Measurements from ENCODE around the gene B3GALT6. TPM values are rescaled to one million over a fixed set of nuclear protein-coding genes. Genes with fewer than 3 reads are reported as not detected.
A peak's percentile ranks its signal among the peaks of the same experiment; 100 is the strongest.

The B3GALT6 gene
- polyA plus RNA-seq, 3 donors, result 1.9 to 8.8 (median 7.2) TPM

DNA sequence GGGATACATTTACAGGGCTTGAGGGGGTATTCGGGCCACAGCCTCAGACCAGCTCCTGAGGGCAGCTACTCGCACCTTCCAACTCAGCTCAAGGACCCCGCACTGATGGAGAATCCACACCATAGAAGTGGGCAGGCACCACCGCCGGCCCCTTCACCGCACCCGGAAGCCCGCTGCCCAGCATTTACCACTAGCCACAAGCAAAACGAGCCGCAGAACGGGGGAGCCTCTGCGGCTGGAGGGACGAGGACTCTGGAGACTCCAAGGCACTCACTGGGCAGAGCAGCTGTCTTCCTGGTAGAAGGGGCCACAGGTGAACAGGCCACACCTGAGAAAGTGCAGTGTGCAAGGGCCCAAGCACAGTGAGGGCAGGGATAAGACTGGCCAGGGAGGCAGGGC, 36.2 kb downstream of the B3GALT6 start:
- Mint-ChIP-seq H3K27ac (peak overlapping the region in 3 of 7 donors; percentile 21 to 58 (median 38)), H3K4me1 (peaks cover 35% of the 10 kb centered on the region), H3K4me3 (no peak overlapping the region), H3K27me3 (ENCODE audit: low read depth in 3 of 3) (peaks cover 0 to 1% (median 0%) of the 10 kb centered on the region in 3 donors), H3K36me3 (peaks cover 43 to 69% of the 10 kb centered on the region in 2 donors), H3K9me3 (no peaks in the 10 kb centered on the region)
- Histone ChIP-seq H3K9me3 (replicated peaks in 1 of 2; ENCODE audit: control insufficient read depth in 1 of 2, insufficient read depth in 1 of 2, low read length in 2 of 2) (no peaks in the 10 kb centered on the region), H4K20me1 (ENCODE audit: insufficient read depth, low read length) (peaks cover 88% of the 10 kb centered on the region), H3K79me2 (ENCODE audit: insufficient read depth, low read length) (peaks cover 82% of the 10 kb centered on the region), H3K4me3 (replicated peaks in 1 of 3; ENCODE audit: low read depth in 2 of 3, low read length in 3 of 3) (no peak overlapping the region), H3K9ac (ENCODE audit: insufficient read depth, low read length, poor library complexity, severe bottlenecking) (no peak overlapping the region), H3K4me1 (ENCODE audit: control insufficient read depth in 1 of 2, insufficient read depth in 2 of 2, low read length in 2 of 2) (peaks cover 21 to 22% of the 10 kb centered on the region in 2 donors), H3K27ac (ENCODE audit: low read depth in 1 of 2, low read length in 2 of 2) (no peak overlapping the region), H2AFZ (ENCODE audit: insufficient read depth, low read depth, low read length, poor library complexity, severe bottlenecking) (no peak overlapping the region), H3K4me2 (replicated peaks; ENCODE audit: extremely low read depth, low read length, poor library complexity, severe bottlenecking) (no peak overlapping the region), H3K36me3 (replicated peaks in 1 of 2; ENCODE audit: control insufficient read depth in 1 of 2, insufficient read depth in 2 of 2, low read length in 2 of 2) (peaks cover 46 to 49% of the 10 kb centered on the region in 2 donors), H3K27me3 (ENCODE audit: control insufficient read depth in 2 of 2, insufficient read depth in 2 of 2, low read length in 2 of 2) (no peaks in the 10 kb centered on the region)
- intact Hi-C loops (cut with micrococcal nuclease), result no loop called here
- TF ChIP-seq, protein P1, sequence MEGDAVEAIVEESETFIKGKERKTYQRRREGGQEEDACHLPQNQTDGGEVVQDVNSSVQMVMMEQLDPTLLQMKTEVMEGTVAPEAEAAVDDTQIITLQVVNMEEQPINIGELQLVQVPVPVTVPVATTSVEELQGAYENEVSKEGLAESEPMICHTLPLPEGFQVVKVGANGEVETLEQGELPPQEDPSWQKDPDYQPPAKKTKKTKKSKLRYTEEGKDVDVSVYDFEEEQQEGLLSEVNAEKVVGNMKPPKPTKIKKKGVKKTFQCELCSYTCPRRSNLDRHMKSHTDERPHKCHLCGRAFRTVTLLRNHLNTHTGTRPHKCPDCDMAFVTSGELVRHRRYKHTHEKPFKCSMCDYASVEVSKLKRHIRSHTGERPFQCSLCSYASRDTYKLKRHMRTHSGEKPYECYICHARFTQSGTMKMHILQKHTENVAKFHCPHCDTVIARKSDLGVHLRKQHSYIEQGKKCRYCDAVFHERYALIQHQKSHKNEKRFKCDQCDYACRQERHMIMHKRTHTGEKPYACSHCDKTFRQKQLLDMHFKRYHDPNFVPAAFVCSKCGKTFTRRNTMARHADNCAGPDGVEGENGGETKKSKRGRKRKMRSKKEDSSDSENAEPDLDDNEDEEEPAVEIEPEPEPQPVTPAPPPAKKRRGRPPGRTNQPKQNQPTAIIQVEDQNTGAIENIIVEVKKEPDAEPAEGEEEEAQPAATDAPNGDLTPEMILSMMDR (IDR thresholded peaks at IDR 0.05), result no peak
- no peak for DNase-seq
- WGBS (ENCODE audit: insufficient coverage), result 98% methylated on average over 11 of the region's 13 CpGs

- H2AFZ ChIP-seq (ENCODE audit: insufficient read depth, low read depth, low read length, poor library complexity, severe bottlenecking), result no peak overlapping the region
- H3K4me3 ChIP-seq (replicated peaks in 1 of 3; ENCODE audit: low read depth in 2 of 3, low read length in 3 of 3), result no peak overlapping the region
- H3K27me3 ChIP-seq (ENCODE audit: control insufficient read depth in 2 of 2, insufficient read depth in 2 of 2, low read length in 2 of 2), result no peaks in the 10 kb centered on the region
- peak overlapping the region in 4 of 7 donors; percentile 34 to 77 (median 64) for H3K27ac Mint-ChIP-seq
- peak overlapping the region; percentile 13 for H3K9ac ChIP-seq (ENCODE audit: insufficient read depth, low read length, poor library complexity, severe bottlenecking)
- peaks cover 31 to 47% of the 10 kb centered on the region in 2 donors for H3K36me3 Mint-ChIP-seq
- H3K4me2 ChIP-seq (replicated peaks; ENCODE audit: extremely low read depth, low read length, poor library complexity, severe bottlenecking), result no peak overlapping the region
- TF ChIP-seq, protein P1 (IDR thresholded peaks at IDR 0.05), result no peak
- peaks cover 39% of the 10 kb centered on the region for H3K4me1 Mint-ChIP-seq
- 97% methylated on average over 7 of the region's 7 CpGs for WGBS (ENCODE audit: insufficient coverage)
- peaks cover 70% of the 10 kb centered on the region for H3K79me2 ChIP-seq (ENCODE audit: insufficient read depth, low read length)
- H3K4me3 Mint-ChIP-seq, result no peak overlapping the region
- peaks cover 29 to 30% of the 10 kb centered on the region in 2 donors for H3K4me1 ChIP-seq (ENCODE audit: control insufficient read depth in 1 of 2, insufficient read depth in 2 of 2, low read length in 2 of 2)
- H4K20me1 ChIP-seq (ENCODE audit: insufficient read depth, low read length), result peaks cover 65% of the 10 kb centered on the region
- DNase-seq, result no peak
- H3K36me3 ChIP-seq (replicated peaks in 1 of 2; ENCODE audit: control insufficient read depth in 1 of 2, insufficient read depth in 2 of 2, low read length in 2 of 2), result peaks cover 24 to 25% of the 10 kb centered on the region in 2 donors
- no peaks in the 10 kb centered on the region for H3K9me3 Mint-ChIP-seq
- intact Hi-C loops (cut with micrococcal nuclease), result no loop called here
- peaks cover 0 to 1% (median 0%) of the 10 kb centered on the region in 3 donors for H3K27me3 Mint-ChIP-seq (ENCODE audit: low read depth in 3 of 3)
- H3K27ac ChIP-seq (ENCODE audit: low read depth in 1 of 2, low read length in 2 of 2), result peak overlapping the region in 1 of 2 donors; percentile 40
- H3K9me3 ChIP-seq (replicated peaks in 1 of 2; ENCODE audit: control insufficient read depth in 1 of 2, insufficient read depth in 1 of 2, low read length in 2 of 2), result no peaks in the 10 kb centered on the region
These were observed 38.8 kb downstream of the B3GALT6 start for GRCh38 chr1:1270813-1271212.

All from CD14-positive monocyte (primary cell).